GM12874 (cell line): ENCODE results near the gene PAMR1.

Experiments used
- TF ChIP-seq, protein P1 (sequence below): IDR thresholded peaks from 2 replicates; pipeline ENCODE4 v1.5.1; 2011; ENCODE audit warnings: low read depth, mild to moderate bottlenecking, control low read depth, low read length, moderate library complexity; ENCODE audit not compliant: insufficient read depth

PAMR1 gene

DNA sequence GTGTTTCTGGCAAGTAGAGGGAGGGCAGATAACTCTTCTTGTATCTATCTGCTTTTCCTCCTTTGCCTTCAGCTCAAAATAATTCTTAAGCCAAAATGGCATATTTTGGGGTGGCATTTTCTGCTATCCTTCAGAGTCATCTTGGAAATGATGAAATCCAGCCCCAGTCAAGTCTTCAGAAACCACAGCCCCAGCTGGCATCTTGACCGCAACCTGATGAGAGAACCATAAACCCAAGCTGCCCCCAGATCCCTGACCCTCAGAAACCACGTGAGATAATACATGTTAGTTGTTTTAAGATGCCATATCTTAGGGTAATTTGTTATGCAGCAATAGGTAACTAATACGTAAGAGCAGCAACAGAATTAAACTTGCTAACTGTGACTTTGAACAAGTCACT, 15.1 kb upstream of the PAMR1 start:
- TF ChIP-seq, protein P1, sequence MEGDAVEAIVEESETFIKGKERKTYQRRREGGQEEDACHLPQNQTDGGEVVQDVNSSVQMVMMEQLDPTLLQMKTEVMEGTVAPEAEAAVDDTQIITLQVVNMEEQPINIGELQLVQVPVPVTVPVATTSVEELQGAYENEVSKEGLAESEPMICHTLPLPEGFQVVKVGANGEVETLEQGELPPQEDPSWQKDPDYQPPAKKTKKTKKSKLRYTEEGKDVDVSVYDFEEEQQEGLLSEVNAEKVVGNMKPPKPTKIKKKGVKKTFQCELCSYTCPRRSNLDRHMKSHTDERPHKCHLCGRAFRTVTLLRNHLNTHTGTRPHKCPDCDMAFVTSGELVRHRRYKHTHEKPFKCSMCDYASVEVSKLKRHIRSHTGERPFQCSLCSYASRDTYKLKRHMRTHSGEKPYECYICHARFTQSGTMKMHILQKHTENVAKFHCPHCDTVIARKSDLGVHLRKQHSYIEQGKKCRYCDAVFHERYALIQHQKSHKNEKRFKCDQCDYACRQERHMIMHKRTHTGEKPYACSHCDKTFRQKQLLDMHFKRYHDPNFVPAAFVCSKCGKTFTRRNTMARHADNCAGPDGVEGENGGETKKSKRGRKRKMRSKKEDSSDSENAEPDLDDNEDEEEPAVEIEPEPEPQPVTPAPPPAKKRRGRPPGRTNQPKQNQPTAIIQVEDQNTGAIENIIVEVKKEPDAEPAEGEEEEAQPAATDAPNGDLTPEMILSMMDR = no peak

DNA sequence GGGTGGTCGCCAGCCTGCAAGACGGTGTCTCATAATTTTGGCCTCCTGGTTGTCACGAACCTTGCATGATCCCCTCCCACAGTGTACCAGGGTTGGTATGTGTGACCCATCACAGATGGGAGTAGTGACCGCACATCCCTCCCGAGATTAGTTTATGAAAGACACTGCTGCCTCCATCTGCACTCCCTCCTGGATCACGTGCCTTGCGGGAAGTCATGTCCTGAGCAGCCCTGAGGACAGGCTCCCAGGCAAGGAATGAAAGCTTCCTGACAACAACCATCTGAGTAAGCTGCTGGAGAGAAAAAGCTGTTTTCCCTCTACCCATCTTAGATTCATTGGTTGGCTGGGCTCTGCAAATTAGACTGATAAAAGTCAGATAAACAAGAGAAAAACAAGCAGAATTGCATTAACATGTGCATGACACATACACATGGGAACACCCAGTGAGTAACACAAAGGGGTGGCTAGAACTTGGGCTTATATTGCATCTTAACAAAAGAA, 14.4 kb upstream of the PAMR1 start:
- TF ChIP-seq, protein P1 = no peak

DNA sequence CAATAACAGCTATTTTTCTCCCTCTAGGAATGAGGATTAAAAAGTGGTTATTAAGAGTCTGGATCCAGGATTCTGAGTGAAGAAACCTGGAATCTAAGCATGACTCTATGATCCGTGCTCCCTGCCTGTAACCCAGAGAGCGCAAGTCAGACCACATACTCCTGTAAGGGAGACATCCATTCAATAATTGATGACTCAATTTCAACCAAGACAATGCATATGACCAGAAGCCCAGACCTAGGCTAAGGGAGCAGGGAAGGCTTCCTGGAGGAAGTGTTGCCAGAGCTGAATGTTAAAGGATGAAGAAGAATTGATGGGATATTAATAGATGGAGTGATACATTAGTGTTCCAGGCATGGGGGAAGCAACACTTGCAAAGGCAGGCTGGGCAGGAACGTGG, 13.8 kb upstream of the PAMR1 start:
- TF ChIP-seq, protein P1 = no peak

DNA sequence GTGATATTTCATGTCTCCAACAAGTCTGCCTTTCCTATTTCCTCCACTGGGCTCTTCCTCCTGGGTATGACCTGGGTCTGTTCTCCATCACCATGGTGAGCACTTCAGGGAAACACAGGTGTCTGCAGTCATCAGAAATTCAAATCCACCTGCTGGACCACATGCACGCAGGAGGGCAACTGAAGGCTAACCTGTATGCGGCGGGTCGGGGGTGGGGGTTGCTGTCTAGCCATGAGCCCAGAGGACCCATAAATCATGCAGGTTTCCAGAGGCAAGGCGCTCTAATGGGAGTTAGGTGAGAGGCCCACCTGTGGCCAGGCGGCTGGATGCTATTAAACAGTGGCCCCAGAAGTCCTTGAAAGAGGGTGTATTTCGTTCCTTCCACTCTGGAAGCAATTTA, 11.1 kb upstream of the PAMR1 start:
- TF ChIP-seq, protein P1 = no peak

DNA sequence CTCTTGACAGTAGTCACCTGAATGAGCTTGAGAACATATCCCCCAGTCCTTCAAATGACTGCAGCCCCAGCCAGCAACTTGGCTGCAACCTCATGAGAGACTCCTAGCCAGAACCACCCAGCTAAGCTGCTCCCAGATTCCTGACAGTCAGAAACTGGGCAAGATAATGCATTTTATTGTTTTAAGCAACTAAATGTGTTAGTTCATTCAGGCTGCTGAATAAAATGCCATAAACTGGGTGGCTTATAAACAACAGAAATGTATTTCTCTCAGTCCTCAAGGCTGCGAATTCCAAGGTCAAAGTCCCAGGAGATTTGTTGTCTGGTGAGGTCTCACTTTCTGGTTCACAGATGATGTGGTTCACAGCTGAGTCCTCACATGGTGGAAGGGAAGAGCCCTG, 5.8 kb upstream of the PAMR1 start:
- TF ChIP-seq, protein P1 = no peak

DNA sequence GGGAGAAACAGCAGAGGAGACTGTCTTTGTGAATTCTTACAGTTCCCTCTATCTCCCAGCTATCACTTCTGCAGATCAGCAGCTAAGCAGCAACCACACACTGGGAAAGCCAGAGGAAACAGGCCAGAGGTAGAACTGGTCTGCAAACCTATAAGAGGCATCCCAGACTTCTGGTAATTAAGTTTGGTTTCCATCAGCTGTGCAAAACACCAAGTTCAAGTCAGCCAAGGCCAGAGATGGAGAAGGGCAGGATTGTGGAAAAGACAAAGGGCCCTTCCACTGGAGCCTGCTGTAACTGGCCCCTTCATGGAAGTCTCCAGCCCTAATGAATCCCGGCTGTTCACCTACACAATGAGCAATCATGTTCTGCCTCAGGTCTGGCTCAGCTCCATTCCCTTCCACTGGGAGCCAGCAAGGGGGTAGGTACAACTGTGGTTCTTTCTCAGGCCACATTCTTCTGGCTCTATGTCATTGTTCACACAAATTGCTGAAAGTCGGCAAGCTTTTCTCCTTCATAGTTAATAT, 4.6 kb upstream of the PAMR1 start:
- TF ChIP-seq, protein P1 = no peak

DNA sequence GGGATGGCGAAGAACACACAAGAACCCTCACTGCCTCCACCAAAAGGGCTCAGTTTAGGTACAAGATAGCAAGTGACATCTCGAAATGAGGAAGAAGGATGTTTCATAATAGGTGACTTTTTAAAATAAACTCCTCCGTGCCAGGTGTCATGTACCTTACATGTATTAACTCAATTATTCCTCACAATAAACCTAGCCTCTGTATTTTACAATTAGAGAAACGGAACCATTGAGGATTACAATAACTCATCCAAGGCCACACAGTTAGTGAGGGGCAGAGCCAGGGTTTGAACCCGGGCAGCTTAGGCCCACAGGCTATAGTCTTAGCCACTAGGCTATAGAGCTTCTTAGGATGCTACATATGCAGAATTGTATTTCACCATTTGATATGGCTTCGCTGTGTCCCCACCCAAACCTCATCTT, 965 bp upstream of the PAMR1 start:
- TF ChIP-seq, protein P1 = no peak

DNA sequence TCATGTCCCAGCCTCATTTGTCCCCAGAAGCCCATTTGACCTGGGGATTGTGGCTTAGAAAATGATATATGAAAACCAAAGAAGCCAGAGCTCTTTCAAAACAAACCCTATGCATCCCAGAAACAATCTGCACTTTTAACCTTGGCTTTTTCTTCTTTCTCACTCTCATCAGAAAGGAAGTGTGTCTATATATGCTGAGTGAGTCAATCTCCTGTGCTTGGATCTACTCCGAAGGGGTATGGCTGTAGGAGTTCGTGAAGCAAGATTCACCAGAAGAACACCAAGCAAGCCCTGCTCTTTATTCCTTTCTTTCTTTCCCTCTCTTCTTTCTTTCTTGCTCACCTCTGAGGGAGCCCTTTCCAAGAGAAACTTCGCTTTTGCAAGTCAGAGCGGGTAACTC, 636 bp downstream of the PAMR1 start:
- TF ChIP-seq, protein P1 = no peak
